BE2C (cell line): ENCODE data around the gene ENO2.

Source experiments
- DNase-seq: peaks from one replicate; pipeline ENCODE4 v3.0.0-alpha.2; 2020
- H3K27me3 ChIP-seq: fragments of 250-450 bp; sonication (Bioruptor Pico); 2 replicates; pipeline ENCODE4 v1.5.1; 2020; ENCODE audit warnings: mild to moderate bottlenecking
- H3K36me3 ChIP-seq: fragments of 250-450 bp; sonication (Bioruptor Pico); 2 replicates; pipeline ENCODE4 v1.5.1; 2020; ENCODE audit warnings: mild to moderate bottlenecking
- H3K4me1 ChIP-seq: fragments of 250-450 bp; sonication (Bioruptor Pico); 2 replicates; pipeline ENCODE4 v1.5.1; 2020
- H3K4me3 ChIP-seq: 2 replicates; pipeline ENCODE4 v1.5.1; 2011; ENCODE audit warnings: low read depth, low read length
- H3K9me3 ChIP-seq: fragments of 250-450 bp; sonication (Bioruptor Pico); 2 replicates; pipeline ENCODE4 v1.5.1; 2020
- TF ChIP-seq, protein P1 (sequence below): IDR thresholded peaks from 2 replicates; pipeline ENCODE4 v1.5.1; 2012; ENCODE audit warnings: mild to moderate bottlenecking, low read depth, low read length

Gene ENO2

GRCh38 chr12:6925540-6926279, 11.3 kb downstream of the ENO2 start:
- Histone ChIP-seq H3K9me3 (no peaks in the 10 kb centered on the region), H3K4me1 (peaks cover 23% of the 10 kb centered on the region), H3K27me3 (no peaks in the 10 kb centered on the region), H3K36me3 (peaks cover 13% of the 10 kb centered on the region), H3K4me3 (peak overlapping the region; percentile 21; the same call in 1 of the 2 replicates)
- peak; percentile 51 for DNase-seq
- TF ChIP-seq, protein P1, sequence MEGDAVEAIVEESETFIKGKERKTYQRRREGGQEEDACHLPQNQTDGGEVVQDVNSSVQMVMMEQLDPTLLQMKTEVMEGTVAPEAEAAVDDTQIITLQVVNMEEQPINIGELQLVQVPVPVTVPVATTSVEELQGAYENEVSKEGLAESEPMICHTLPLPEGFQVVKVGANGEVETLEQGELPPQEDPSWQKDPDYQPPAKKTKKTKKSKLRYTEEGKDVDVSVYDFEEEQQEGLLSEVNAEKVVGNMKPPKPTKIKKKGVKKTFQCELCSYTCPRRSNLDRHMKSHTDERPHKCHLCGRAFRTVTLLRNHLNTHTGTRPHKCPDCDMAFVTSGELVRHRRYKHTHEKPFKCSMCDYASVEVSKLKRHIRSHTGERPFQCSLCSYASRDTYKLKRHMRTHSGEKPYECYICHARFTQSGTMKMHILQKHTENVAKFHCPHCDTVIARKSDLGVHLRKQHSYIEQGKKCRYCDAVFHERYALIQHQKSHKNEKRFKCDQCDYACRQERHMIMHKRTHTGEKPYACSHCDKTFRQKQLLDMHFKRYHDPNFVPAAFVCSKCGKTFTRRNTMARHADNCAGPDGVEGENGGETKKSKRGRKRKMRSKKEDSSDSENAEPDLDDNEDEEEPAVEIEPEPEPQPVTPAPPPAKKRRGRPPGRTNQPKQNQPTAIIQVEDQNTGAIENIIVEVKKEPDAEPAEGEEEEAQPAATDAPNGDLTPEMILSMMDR = no peak

GRCh38 chr12:6927379-6928021, 13.1 kb downstream of the ENO2 start, which contains the start of gene ATN1:
ATN1 (plus strand) TSS chr12:6927959; CDS start chr12:6934002, 6,043 bp downstream.
- no peaks in the 10 kb centered on the region for H3K27me3 ChIP-seq
- H3K9me3 ChIP-seq = no peaks in the 10 kb centered on the region
- TF ChIP-seq, protein P1 = no peak
- peaks cover 7% of the 10 kb centered on the region for H3K36me3 ChIP-seq
- peak within 1 kb of the TSS; percentile 84 for H3K4me3 ChIP-seq
- peak; percentile 83 for DNase-seq
- H3K4me1 ChIP-seq = peaks cover 23% of the 10 kb centered on the region

DNA sequence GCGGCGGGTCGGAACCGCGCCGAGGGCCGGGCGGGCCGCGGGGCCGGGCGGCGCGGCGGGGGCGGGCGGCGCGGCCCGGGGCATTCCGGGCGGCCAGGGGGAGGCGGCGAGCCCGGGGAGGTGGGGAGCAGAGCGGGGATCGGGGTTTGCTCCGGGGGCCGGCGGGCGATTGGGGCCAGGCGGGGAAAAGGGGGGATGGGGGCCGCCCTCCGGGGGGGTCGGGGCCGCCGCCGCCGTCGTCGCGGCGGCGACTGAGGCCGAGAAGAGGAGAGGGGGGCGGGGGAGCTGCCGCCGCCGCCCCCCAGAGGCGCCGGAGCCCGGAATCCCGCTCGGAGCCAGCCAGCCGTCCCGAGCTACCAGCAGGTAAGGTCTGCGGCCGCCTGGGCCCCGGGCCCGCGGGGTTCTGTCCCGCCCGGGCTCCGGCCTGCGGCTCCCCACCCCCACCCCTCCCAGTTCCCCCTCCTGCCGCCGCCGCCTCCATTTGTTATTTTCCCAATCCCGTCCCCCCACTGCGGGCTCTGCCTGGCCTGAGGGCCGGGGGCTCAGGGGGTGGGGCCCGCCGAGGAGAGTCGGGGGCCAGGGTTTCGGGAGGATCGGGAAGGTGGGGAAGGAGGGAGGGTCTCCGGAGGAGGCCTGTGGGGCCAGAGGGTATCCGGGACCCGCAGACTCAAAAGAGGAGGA, 13.8 kb downstream of the ENO2 start:
- H3K4me1 ChIP-seq = peaks cover 23% of the 10 kb centered on the region
- peak overlapping the region; percentile 84 for H3K4me3 ChIP-seq
- TF ChIP-seq, protein P1 = no peak
- peaks cover 8% of the 10 kb centered on the region for H3K36me3 ChIP-seq
- no peak for DNase-seq
- H3K27me3 ChIP-seq = no peaks in the 10 kb centered on the region
- no peaks in the 10 kb centered on the region for H3K9me3 ChIP-seq

GRCh38 chr12:6928703-6929407, 14.5 kb downstream of the ENO2 start:
- H3K4me1 ChIP-seq = peaks cover 23% of the 10 kb centered on the region
- TF ChIP-seq, protein P1 = no peak
- peak overlapping the region; percentile 84 for H3K4me3 ChIP-seq
- H3K36me3 ChIP-seq = peaks cover 8% of the 10 kb centered on the region
- no peak for DNase-seq
- no peaks in the 10 kb centered on the region for H3K27me3 ChIP-seq
- H3K9me3 ChIP-seq = no peaks in the 10 kb centered on the region

DNA sequence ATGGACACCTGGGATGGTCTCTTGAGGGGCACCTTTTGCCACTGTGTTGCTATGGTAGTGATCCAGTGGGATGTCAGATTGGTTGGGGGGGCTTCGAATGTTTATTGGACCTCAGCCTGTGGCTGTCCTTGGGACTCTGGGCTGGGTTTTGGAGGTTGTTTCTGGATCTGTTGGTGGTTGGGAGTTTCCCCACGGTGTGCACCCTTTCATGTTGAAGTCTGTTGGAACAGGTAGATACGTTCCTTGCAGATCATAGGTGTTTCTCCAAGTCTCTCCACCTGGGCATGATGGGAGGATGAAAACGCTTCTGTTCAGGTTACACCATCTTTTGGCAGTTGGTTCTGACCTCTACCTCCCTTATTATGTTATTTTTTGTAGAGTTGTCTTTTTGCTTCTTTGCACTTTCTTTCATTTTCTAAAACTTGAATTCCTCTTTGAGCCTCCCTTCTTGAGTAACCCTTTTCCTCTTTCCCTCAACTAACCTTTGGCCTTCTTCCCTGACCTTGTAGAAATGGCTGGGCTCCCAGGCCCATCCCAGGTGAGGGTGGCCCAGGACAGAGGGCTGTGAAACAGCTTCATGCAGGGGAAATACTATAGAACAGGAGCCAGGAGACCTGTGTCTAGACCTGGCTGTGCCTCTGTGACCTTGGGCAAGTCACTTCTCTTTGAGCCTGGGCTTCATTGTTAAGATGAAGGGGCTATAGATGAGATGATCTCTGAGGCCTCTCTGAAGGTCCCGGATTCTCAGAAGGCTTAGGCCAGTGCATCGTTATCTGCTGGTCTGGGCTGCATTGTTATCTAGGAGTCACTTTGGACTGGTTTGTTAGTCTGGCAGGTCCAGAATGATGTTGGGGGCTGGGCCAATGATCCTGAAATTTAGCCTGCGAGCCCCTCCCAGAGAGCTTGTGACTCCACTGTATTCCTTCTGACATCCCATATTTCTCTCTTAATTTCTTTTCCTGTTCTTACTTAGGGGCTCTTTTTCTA, 15.4 kb downstream of the ENO2 start:
- Histone ChIP-seq H3K4me3 (peak overlapping the region; percentile 84), H3K9me3 (no peaks in the 10 kb centered on the region), H3K36me3 (peaks cover 13% of the 10 kb centered on the region), H3K4me1 (peaks cover 20% of the 10 kb centered on the region), H3K27me3 (no peaks in the 10 kb centered on the region)
- TF ChIP-seq, protein P1 = no peak
- no peak for DNase-seq
